GM19351 (cell line): ENCODE results near the gene ADCY5.

Source experiments
- ATAC-seq: cut with Tn5 transposase; IDR thresholded peaks from one replicate; pipeline ENCODE4 v1.9.1; 2021; ENCODE audit warnings: mild to moderate bottlenecking, moderate library complexity; ENCODE audit not compliant: unreplicated experiment

Gene ADCY5

DNA sequence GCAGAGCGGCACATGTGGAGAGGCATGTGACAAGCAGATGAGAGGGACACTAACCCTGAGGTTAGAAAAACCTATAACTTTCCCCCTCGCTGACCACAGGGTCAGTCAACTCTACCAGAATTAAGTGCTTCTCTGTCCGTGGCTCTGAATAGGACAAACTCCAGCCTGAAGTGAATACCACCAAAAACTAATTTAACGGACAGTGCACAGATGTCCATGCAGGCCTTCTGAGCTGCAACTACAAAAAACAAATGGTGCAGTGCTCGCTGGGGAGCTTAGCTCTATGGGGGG is 59.3 kb downstream of the ADCY5 start:
- no peak for ATAC-seq

DNA sequence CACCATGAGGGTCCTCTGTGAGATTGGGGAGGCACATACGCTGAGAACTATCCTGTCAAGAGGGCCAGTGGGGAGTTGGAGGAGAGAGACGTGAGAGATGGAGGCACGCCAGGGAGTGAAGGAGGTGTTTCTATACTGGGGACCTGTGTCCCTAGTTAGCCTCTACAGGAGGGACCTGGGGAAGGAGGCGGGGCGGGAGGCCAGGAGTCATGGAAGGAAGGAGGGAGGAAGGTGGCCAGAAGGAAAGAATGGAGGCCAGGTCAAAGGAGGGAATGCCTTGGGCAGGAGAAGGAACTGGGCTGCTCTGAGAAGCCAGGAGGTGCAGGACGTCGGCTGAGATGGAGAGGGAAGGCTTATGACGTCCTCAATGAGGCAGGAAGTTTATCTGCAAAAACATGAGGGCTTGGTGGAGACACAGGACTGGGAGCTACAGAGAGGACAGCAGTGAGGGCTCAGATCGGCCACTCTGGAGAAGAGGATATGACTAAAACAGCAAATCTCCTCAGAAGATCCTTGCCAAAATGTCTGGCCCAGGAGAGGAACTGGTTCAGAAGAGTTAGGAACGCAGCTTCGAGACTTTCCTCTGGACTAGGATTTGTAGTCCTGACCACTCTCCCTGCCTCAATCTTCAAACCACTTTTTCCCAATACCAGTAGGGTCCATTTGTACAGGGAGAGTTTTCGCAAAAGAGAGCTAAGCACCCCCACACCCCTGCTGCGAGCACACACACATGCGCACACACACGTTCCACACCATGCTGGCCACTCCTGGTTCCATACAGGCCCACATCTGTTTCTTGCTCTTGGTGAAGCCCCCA is 59.9 kb downstream of the ADCY5 start:
- no peak for ATAC-seq

DNA sequence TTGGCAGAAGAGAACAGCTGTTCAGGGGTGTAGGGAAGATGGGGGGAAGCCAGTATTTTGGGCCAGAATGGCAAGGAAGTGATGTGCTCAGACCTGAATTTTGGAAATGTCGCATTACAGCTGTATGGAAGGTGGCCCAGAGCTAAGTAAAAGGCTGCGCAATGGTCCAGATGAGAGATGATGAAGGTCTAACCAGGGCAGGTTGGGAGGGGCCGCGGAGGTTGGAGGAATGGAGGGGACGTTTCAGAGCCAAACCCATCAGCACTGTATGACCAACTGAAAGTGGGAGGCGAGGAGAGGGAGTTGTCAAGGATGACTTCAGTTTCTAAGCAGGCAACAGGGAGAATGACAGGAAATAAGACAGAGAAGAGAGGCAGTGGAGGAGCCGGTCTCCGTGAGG is 60.8 kb downstream of the ADCY5 start:
- no peak for ATAC-seq

DNA sequence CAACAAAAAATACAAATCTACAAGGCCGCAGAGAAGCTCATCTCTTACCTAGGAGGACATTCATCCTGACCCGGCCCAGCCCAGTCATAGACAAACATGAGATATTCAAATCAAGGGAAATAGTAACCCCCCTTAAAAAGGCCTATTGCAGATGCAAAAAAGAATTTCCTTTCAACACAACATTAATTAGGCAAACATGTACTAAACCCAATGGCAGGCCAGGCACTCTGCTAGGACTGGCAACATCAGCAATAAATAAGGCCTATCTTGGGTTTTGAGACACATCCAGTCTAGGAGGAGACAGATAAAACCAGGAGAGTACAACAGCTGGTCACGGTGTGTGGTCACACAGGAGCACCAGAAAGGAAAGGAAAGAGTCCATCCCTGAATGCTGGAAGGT is 61.4 kb downstream of the ADCY5 start:
- ATAC-seq, result no peak

DNA sequence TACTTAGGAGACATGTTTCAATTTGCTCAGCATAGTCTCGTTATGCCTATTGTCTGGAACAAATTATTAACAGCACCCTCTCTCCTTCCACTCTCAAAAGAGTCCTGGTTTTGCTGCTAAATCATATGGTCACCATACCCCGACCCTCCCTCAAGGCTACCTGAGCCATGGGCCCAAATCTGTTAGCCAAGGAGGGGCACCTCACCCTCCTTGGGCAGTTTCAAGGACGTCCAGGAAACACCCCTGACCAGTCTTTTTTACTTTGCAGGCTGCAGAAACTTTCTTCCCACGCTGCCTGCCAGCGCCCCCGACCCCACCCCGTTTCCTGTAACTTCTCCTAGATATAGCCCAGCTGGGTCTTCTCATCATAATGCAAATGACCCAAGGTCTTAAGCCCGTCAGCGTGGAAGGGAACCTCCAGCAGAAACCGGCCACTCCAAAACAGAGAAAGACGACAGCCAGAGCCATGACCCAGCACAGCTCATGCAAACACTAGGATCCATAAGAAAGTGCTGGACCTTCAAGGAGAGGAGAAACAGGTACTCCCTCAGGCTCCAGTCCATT is 62.3 kb downstream of the ADCY5 start:
- no peak for ATAC-seq

DNA sequence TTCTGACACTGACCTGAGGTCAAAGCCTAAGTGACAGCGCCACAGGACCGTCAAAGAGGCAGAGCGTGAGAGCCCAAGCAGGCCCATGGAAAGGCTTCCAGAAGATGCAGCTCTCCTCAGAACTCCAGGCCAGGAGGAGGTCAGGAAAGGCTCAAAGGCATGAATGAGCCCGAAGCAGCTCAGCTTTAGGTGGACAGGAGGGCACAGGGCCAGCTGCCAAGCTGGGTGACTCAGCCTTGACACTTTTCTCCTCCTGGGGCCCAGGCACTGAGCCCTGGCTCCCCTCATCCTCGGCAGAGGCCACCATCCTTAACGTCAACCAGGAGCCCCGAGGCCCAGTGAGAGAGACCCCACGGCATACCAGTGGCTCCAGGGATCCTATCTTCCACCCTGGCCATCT is 62.9 kb downstream of the ADCY5 start:
- ATAC-seq, result no peak

DNA sequence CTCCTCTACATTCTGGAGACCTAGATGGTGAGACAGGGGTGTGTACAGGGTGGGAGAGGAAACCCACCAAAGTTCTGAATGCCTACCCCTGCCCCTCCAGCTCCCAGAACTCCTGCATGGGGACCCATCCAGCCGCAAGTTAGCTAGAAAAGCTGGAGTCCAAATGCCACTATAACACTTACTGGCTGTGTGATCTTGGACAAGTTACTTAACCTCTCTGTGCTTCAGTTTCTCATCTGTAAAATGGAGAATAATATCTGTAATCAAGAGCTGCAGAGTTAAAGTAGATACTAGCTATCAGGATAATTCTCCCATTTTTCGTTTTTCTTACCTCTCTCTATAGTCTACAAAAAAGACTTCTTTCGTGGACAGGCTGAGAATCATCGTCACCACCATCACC is 63.4 kb downstream of the ADCY5 start:
- no peak for ATAC-seq

DNA sequence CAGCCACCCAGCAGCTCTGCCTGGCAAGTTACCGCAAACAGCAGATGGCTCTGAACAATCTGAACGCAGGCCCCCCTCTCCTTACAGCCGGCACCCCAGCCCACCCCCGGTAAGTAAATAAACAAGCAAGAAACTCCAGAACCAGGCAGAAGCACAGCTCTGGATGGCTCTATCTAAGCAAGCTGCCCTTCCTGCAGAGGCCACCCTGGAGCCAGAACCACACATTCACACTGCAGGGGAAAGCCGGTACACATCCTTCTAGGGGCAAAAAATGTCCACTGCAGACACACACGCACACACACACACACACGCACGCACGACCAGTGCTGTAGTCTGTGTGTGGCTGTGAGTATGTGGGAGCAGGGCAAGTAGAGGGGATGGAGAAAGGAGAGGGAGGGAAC is 63.9 kb downstream of the ADCY5 start:
- ATAC-seq, result no peak

DNA sequence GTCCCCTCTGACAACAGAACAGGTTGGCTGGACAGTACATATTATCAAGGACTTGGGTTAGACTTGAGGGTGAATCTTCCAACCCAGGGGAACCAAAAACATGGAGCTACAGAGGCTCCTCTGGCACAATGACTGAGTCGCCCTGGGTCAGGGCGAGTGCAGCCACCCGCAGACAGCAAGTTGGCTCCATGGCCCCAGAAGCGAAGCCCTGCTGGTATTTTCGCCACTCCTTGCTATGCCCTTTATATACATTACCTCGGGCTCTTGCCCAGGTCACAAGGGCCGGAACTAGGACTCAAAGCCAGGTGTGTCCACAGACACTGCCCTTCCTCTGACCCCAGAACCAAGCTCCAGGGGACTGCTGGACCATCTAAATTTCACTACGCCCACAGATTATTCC is 64.6 kb downstream of the ADCY5 start:
- ATAC-seq, result no peak

DNA sequence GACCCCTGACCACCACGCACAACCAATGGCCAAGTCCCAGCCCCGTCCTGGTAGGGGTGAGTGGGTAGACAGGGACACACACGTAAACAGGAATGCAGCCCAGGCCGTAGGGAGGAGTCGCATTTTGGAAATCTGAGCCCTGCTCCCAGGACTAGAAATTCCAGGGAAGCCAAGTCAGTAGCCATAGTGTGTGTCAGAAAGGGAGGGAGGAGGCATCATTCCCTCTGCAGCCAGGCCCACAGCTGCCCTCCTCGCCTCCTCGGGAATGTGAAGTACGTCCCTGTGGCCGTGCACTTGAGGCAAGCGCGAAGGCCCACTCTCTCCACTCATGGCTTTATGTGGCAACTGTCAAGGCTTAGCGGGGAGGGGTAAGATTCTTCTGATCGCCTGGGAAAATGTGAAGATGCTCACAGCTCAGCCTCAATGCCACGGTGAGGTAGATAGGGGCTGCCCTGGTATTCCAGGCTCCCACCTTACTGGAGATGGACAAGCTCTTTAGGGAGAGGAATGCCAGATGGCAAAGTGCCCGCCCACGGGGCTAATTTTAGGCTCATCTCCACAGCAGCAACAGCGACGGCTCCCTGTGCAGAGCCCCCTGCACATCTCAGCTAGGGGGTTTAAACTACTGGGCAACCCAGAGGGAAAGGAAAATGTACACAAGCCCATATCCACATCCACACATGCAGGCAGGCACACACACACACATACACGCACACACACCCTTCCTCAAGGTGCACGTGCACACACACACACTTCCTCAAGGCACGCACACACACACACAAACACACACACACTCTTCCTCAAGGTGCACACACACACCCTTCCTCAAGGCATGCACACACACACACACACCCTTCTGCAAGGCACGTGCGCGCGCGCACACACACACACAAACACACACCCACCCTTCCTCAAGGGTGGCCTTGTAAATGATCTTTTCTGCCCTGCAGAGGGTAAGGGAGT is 65.5 kb downstream of the ADCY5 start:
- no peak for ATAC-seq

DNA sequence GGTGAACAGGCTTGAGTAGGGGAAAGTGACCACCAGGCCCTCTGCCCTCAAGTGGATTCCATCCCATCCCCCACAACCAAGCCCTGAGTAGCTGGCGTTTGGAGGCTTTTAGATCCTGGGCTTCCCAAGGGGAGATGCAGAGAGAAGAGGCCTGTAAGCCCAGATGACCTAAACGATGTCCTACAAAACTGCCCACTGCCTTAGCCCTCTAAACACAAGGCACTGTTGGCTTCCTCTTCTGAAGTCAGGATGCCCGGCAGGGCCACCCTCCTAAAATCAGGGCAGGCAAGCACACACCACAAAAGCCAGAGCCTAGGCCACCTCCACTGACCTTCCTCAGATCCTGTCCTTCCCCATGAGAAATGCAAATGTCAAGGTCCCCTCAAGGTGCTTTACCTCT is 68.6 kb downstream of the ADCY5 start:
- no peak for ATAC-seq

DNA sequence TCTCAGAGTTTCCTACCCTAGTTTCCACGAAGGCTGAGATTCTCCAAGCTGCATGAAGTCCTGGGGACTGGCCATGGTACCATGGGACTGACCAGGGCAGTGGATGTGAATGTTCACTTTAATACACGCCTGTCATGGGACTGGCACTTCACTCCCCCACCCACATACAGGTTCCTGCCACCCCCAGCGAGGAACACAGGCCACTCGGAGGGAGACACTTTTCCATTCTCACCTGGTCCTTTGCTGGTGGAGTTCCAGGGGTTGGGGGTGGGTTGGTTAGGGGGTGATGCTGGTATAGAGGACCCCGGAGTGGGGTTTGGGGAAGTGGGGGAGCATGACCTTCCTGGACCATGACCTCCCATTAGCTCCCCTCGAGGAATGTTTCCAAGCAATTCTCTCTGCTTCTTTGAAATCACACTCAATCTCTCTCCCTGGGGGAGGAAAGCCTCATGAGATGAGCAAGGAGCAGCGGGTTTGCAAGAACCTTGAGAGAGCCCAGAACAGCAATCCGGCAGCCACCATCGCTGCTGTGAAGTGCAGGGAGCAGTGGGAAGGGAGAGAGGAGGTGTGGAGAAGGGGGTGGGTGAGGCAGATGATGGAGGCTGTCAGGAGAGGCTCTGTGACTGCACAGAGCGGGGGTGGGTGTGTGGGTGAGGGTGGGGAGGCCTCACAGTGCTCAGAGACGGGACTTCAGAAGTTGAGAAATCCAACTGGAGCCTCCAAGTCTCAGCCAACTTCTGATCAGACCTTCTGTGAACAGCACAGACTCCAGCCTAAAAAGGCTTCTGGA is 69.7 kb downstream of the ADCY5 start:
- ATAC-seq, result no peak

DNA sequence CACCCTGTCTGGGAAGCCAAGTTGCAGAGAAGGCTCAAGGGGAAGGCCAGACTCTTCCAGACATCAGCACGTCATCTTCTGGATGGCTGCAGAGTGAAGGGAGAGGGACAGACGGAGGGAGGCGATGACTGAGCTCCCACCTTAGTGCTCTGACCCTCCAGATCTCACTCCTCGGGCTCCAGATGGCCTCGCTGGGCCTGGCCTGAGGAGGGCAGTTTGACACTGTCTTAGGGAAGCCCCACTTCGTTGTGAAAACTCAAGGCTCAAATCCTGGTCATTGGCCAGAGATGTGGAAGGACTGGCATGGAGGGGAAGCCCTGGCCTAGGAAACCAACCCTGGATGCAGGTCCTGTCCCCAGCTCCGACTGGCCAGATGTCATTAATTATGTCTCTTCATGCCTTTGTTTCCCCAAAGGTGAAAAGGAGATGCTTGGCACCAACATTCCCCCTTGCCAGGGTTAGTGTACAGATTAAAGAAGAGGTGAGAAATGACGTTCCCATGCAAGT is 70.4 kb downstream of the ADCY5 start:
- no peak for ATAC-seq

DNA sequence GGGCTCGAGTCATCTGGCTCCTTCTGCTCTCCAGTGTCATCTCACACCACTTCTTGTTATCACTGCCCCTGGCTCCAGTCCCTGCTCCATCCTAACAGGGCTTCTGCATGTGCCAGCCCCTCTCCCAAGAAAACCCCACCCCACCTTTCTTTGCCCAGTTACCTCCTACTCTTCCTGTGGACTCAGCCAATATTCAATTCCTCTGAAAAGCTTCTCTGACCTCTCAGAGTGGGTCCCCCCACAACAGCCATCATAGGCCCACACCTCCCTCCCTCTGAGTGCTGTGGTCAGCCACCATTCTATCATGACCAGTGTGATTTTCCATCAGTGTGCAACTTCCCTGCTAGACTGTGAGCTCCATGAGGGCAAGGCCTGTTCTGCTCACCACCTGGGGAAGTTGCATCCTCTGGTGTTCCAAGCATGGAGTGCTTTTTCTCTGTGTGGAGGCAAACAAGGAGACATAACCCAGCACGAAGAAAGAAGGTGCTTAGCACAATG is 71.6 kb downstream of the ADCY5 start:
- no peak for ATAC-seq

DNA sequence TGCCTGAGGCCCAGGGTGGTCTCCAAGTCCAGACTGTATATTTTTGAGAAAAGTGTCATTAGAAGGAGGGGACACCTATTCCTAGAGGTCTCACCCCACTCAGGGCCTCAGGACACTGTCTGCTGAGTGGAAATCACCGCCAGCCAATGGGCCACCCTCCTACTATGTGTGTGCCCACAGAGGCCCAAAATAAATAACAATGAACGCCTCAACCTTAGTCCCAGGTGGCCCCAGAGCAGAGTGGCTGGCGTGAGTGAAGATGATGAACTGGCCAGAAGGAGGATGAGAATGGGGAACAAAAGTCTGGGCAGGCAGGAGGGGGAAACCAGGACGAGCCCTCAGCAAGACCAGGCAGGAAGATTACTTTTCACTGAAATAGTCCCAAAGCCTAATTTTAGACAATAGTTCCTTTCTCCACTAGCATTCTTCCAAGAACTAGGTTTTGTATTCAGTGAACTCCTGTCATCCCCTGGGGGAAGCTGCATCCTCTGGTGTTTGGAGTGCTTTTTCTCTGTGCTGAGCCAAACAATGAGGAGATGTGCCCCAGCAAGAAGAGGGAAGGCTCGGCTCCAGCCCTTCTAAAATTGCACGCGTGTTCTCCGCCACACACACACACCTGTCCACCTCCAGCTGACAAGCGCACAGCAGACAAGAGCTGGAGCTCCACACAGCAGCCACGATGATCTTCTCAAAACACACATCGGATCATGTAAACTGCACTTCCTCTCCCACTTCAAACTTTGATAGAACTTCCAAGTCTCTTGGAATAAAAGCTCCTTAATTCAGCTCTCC is 72.2 kb downstream of the ADCY5 start:
- ATAC-seq, result no peak

DNA sequence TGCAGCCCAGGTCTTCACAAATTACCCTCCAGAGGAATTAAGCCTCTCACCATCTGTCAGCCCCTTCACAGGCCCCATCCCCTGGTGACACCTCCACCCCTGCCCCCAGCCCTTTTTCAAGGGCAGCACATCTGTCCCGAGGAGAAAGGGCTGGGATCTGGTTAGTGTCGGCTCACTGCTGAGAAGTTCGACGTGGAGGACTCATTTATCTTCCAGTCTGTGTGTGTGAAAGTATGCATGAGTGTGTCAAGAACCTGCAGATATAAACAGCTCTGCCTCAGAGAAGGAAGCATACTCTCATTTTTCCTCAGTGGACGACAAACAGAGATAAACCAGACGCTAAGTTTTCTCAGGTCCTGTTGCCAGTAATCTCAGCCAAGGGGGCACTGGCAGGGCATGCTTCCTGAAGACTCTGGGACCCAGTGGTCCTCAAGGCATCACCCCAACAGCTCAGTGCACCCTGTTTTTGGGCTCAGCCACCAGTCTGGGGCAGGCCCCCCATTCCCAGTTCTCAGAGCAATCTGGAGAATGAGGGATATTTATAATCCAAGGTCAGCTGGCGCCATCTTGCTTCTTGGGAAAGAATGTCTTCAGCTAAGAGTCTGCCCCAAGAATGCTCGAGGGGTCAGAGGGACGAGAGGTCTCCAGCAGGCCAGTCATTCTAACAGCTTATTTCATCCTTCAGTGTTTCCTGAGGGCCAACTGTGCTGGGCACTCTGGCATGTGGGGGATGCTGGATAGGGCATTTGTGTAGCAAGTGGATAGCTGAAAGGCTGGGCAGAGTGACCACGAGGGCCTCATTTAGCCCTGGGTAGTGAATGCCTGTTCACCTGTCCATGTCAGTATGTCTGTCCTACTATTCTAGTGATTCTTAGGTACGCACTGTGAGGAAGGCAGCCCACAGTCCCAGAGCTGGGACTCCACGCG is 73.6 kb downstream of the ADCY5 start:
- no peak for ATAC-seq

DNA sequence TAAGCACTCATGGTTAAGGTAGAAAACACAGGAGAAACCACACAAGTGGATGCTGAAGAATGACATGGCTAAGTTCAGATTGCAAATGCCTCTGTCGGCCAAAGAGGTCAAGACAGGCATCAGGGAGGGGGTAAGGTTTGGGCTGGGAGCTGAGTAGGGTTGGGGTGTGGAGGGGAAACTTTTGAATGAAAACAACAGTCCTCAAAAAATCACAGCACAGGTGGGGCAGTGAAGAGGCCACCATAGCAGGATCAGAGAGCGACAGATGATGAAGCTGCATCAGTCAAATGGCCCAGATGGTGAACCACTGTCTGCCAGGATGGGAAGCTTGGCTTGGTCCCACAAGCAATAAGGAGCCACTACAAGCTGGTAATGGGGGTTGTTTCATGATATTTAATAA is 74.9 kb downstream of the ADCY5 start:
- ATAC-seq, result no peak

DNA sequence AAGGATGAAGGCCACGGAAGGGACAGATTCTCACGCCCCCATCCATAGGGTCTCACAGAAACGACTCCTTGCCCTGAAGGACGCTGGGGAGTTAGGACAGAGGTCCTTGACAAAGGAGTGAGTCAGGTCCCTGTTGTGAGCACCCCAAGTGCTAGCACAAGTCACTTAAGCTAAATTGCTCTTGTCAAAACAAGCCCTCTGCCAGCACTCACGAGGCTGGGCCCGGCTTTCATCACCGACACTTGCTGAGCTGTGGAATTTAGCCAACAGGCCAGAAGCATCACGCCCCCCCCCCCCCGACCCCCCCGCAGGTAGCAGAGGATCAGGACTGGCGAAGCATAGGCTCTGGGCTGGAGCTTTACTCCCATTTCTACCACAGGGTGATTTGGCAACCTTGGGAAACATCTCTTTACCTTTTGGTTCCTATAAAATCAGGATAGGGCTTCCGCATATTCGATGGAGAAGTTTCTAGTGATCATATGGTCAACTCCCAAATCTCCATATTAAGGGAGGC is 75.4 kb downstream of the ADCY5 start:
- ATAC-seq, result no peak
